Forelimb muscle (tissue), 1 donor: Measurements from ENCODE around the gene HS2ST1. TPM values are rescaled to one million over a fixed set of nuclear protein-coding genes. Genes with fewer than 3 reads are reported as not detected.
"Not testable (repeated sequence)": the region's sequence is repeated elsewhere in the genome, so short reads cannot be mapped to it uniquely, and the experiment has no call there.

Source experiments
- DNase-seq: peaks from one replicate; pipeline ENCODE4 v3.0.0-alpha.2; 2013; ENCODE audit warnings: low read depth
- polyA plus RNA-seq: library from polyadenylated mRNA; unstranded; fragments of 120-200 nt; gene quantifications from one replicate; pipeline ENCODE4 v1.2.1, GENCODE V29; 2013; ENCODE audit not compliant: insufficient read length

Gene HS2ST1
- polyA plus RNA-seq, 1 donor = 16.8 TPM

- no peak for DNase-seq
These were observed 149.9 kb downstream of the HS2ST1 start for GRCh38 chr1:87064309-87064708.

- no peak for DNase-seq
These were observed 150.6 kb downstream of the HS2ST1 start for GRCh38 chr1:87064986-87065385.

- not testable (repeated sequence) for DNase-seq
These were observed 152.3 kb downstream of the HS2ST1 start for GRCh38 chr1:87066708-87067107.

- no peak for DNase-seq
These were observed 158.0 kb downstream of the HS2ST1 start for GRCh38 chr1:87072411-87072810.

GRCh38 chr1:87072904-87073303 lies 158.5 kb downstream of the HS2ST1 start:
- DNase-seq = no peak

- DNase-seq = no peak
These were observed 159.8 kb downstream of the HS2ST1 start for GRCh38 chr1:87074001-87074795.

GRCh38 chr1:87077959-87078639 lies 163.7 kb downstream of the HS2ST1 start:
- DNase-seq = no peak

GRCh38 chr1:87084244-87084836 lies 169.9 kb downstream of the HS2ST1 start:
- DNase-seq = peak; percentile 26

GRCh38 chr1:87086120-87086519 lies 171.7 kb downstream of the HS2ST1 start:
- DNase-seq = no peak

GRCh38 chr1:87089070-87089736 lies 174.8 kb downstream of the HS2ST1 start:
- no peak for DNase-seq

- DNase-seq = no peak
These were observed 175.4 kb downstream of the HS2ST1 start for GRCh38 chr1:87089823-87090222.

GRCh38 chr1:87091425-87091824 lies 177.0 kb downstream of the HS2ST1 start:
- no peak for DNase-seq

GRCh38 chr1:87092846-87093245 lies 178.4 kb downstream of the HS2ST1 start:
- no peak for DNase-seq

- no peak for DNase-seq
These were observed 178.9 kb downstream of the HS2ST1 start for GRCh38 chr1:87093286-87093685.

- no peak for DNase-seq
These were observed 179.8 kb downstream of the HS2ST1 start for GRCh38 chr1:87094238-87094637.

- DNase-seq = no peak
These were observed 185.8 kb downstream of the HS2ST1 start for GRCh38 chr1:87100271-87100670.

- DNase-seq = no peak
These were observed 188.6 kb downstream of the HS2ST1 start for GRCh38 chr1:87103074-87103473.

GRCh38 chr1:87104140-87104539 lies 189.7 kb downstream of the HS2ST1 start:
- DNase-seq = no peak

- DNase-seq = no peak
These were observed 190.5 kb downstream of the HS2ST1 start for GRCh38 chr1:87104945-87105344.

- no peak for DNase-seq
These were observed 191.7 kb downstream of the HS2ST1 start for GRCh38 chr1:87106144-87106543.

- no peak for DNase-seq
These were observed 192.4 kb downstream of the HS2ST1 start for GRCh38 chr1:87106867-87107266.

- DNase-seq = no peak
These were observed 193.8 kb downstream of the HS2ST1 start for GRCh38 chr1:87108228-87108627.
